ENCODE data around the gene FMNL2. TPM values are rescaled to one million over a fixed set of nuclear protein-coding genes. Genes with fewer than 3 reads are reported as not detected.

Gene FMNL2
- polyA plus RNA-seq, 3 donors from 2014 or later = 0.08 TPM; not detected in 2

- DNase-seq = no peak
- Mint-ChIP-seq H3K36me3 (no peaks in the 10 kb centered on the region), H3K4me1 (peaks cover 4 to 10% of the 10 kb centered on the region in 2 donors), H3K4me3 (no peak overlapping the region), H3K9me3 (no peaks in the 10 kb centered on the region), H3K27me3 (ENCODE audit: low read depth in 3 of 3) (peaks cover 0 to 4% (median 0%) of the 10 kb centered on the region in 3 donors), H3K27ac (no peak overlapping the region)
These were observed 294.2 kb downstream of the FMNL2 start for GRCh38 chr2:152629202-152629601.

GRCh38 chr2:152630466-152630865 is 295.5 kb downstream of the FMNL2 start:
- Mint-ChIP-seq H3K36me3 (no peaks in the 10 kb centered on the region), H3K4me1 (peaks cover 4 to 12% of the 10 kb centered on the region in 2 donors), H3K9me3 (no peaks in the 10 kb centered on the region), H3K27me3 (ENCODE audit: low read depth in 3 of 3) (peaks cover 0 to 4% (median 2%) of the 10 kb centered on the region in 3 donors), H3K27ac (no peak overlapping the region), H3K4me3 (no peak overlapping the region)
- DNase-seq = no peak

- Mint-ChIP-seq H3K4me1 (peaks cover 4 to 16% of the 10 kb centered on the region in 2 donors), H3K27ac (no peak overlapping the region), H3K27me3 (ENCODE audit: low read depth in 3 of 3) (peaks cover 0 to 5% (median 4%) of the 10 kb centered on the region in 3 donors), H3K4me3 (no peak overlapping the region), H3K9me3 (no peaks in the 10 kb centered on the region), H3K36me3 (no peaks in the 10 kb centered on the region)
- no peak for DNase-seq
These were observed 297.8 kb downstream of the FMNL2 start for GRCh38 chr2:152632736-152633135.

- Mint-ChIP-seq H3K27ac (no peak overlapping the region), H3K4me3 (no peak overlapping the region)
These were observed 300.8 kb downstream of the FMNL2 start for GRCh38 chr2:152635635-152636298.

GRCh38 chr2:152637251-152637650 is 302.3 kb downstream of the FMNL2 start:
- Mint-ChIP-seq H3K4me1 (peaks cover 0 to 6% of the 10 kb centered on the region in 2 donors), H3K27ac (no peak overlapping the region), H3K9me3 (no peaks in the 10 kb centered on the region), H3K36me3 (no peaks in the 10 kb centered on the region), H3K4me3 (no peak overlapping the region), H3K27me3 (ENCODE audit: low read depth in 3 of 3) (peaks cover 0 to 5% (median 3%) of the 10 kb centered on the region in 3 donors)
- no peak for DNase-seq

More at GRCh38 chr2:152635635-152636298, 300.8 kb downstream of the FMNL2 start:
- peak; percentile 59 to 68 (median 63) for DNase-seq
- H3K36me3 Mint-ChIP-seq = no peaks in the 10 kb centered on the region
- peaks cover 0 to 6% of the 10 kb centered on the region in 2 donors for H3K4me1 Mint-ChIP-seq
- no peaks in the 10 kb centered on the region for H3K9me3 Mint-ChIP-seq
- peaks cover 0 to 5% (median 2%) of the 10 kb centered on the region in 3 donors for H3K27me3 Mint-ChIP-seq (ENCODE audit: low read depth in 3 of 3)

- Mint-ChIP-seq H3K36me3 (no peaks in the 10 kb centered on the region), H3K9me3 (no peaks in the 10 kb centered on the region), H3K4me1 (peaks cover 0 to 6% of the 10 kb centered on the region in 2 donors), H3K4me3 (no peak overlapping the region), H3K27me3 (ENCODE audit: low read depth in 3 of 3) (peaks cover 0 to 5% (median 3%) of the 10 kb centered on the region in 3 donors), H3K27ac (no peak overlapping the region)
- DNase-seq = no peak
These were observed 303.1 kb downstream of the FMNL2 start for GRCh38 chr2:152638056-152638455.

- H3K27me3 Mint-ChIP-seq (ENCODE audit: low read depth in 3 of 3) = peaks cover 0 to 5% (median 2%) of the 10 kb centered on the region in 3 donors
- H3K9me3 Mint-ChIP-seq = no peaks in the 10 kb centered on the region
- no peak overlapping the region for H3K4me3 Mint-ChIP-seq
- H3K36me3 Mint-ChIP-seq = no peaks in the 10 kb centered on the region
- peaks cover 0 to 6% of the 10 kb centered on the region in 2 donors for H3K4me1 Mint-ChIP-seq
- H3K27ac Mint-ChIP-seq = no peak overlapping the region
- DNase-seq = no peak
These were observed 303.6 kb downstream of the FMNL2 start for GRCh38 chr2:152638590-152638989.

- no peak for DNase-seq
- Mint-ChIP-seq H3K4me1 (no peaks in the 10 kb centered on the region), H3K27ac (peak overlapping the region in 1 of 6 donors; percentile 31), H3K36me3 (no peaks in the 10 kb centered on the region), H3K9me3 (no peaks in the 10 kb centered on the region), H3K4me3 (no peak overlapping the region), H3K27me3 (ENCODE audit: low read depth in 3 of 3) (peaks cover 0 to 3% (median 0%) of the 10 kb centered on the region in 3 donors)
These were observed 309.4 kb downstream of the FMNL2 start for GRCh38 chr2:152644189-152644873.

GRCh38 chr2:152646264-152646663 is 311.3 kb downstream of the FMNL2 start:
- no peak overlapping the region for H3K4me3 Mint-ChIP-seq
- H3K9me3 Mint-ChIP-seq = no peaks in the 10 kb centered on the region
- H3K36me3 Mint-ChIP-seq = no peaks in the 10 kb centered on the region
- H3K27me3 Mint-ChIP-seq (ENCODE audit: low read depth in 3 of 3) = peaks cover 0 to 3% (median 0%) of the 10 kb centered on the region in 3 donors
- no peak for DNase-seq
- H3K27ac Mint-ChIP-seq = no peak overlapping the region
- no peaks in the 10 kb centered on the region for H3K4me1 Mint-ChIP-seq

- H3K27ac Mint-ChIP-seq = no peak overlapping the region
- no peaks in the 10 kb centered on the region for H3K36me3 Mint-ChIP-seq
- H3K4me1 Mint-ChIP-seq = no peaks in the 10 kb centered on the region
- H3K4me3 Mint-ChIP-seq = no peak overlapping the region
- H3K27me3 Mint-ChIP-seq (ENCODE audit: low read depth in 3 of 3) = peaks cover 0 to 2% (median 0%) of the 10 kb centered on the region in 3 donors
- H3K9me3 Mint-ChIP-seq = no peaks in the 10 kb centered on the region
- no peak for DNase-seq
These were observed 311.8 kb downstream of the FMNL2 start for GRCh38 chr2:152646775-152647174.

- no peaks in the 10 kb centered on the region for H3K36me3 Mint-ChIP-seq
- H3K27me3 Mint-ChIP-seq (ENCODE audit: low read depth in 3 of 3) = peaks cover 0 to 2% (median 0%) of the 10 kb centered on the region in 3 donors
- no peak overlapping the region for H3K4me3 Mint-ChIP-seq
- no peaks in the 10 kb centered on the region for H3K9me3 Mint-ChIP-seq
- no peak for DNase-seq
- peak overlapping the region in 4 of 6 donors; percentile 8 to 75 (median 64) for H3K27ac Mint-ChIP-seq
- no peaks in the 10 kb centered on the region for H3K4me1 Mint-ChIP-seq
These were observed 312.6 kb downstream of the FMNL2 start for GRCh38 chr2:152647552-152647951.

- Mint-ChIP-seq H3K36me3 (no peaks in the 10 kb centered on the region), H3K27me3 (ENCODE audit: low read depth in 3 of 3) (peaks cover 0 to 2% (median 0%) of the 10 kb centered on the region in 3 donors), H3K4me1 (no peaks in the 10 kb centered on the region), H3K4me3 (no peak overlapping the region), H3K27ac (peak overlapping the region in 2 of 6 donors; percentile 28 to 54), H3K9me3 (no peaks in the 10 kb centered on the region)
- DNase-seq = no peak
These were observed 313.4 kb downstream of the FMNL2 start for GRCh38 chr2:152648336-152648735.

- H3K27ac Mint-ChIP-seq = no peak overlapping the region
- no peaks in the 10 kb centered on the region for H3K4me1 Mint-ChIP-seq
- no peaks in the 10 kb centered on the region for H3K27me3 Mint-ChIP-seq (ENCODE audit: low read depth in 3 of 3)
- DNase-seq = no peak
- no peak overlapping the region for H3K4me3 Mint-ChIP-seq
- H3K36me3 Mint-ChIP-seq = peaks cover 0 to 6% (median 0%) of the 10 kb centered on the region in 3 donors
- no peaks in the 10 kb centered on the region for H3K9me3 Mint-ChIP-seq
These were observed 315.0 kb downstream of the FMNL2 start for GRCh38 chr2:152649997-152650396.

GRCh38 chr2:152650768-152651371 is 315.9 kb downstream of the FMNL2 start:
- Mint-ChIP-seq H3K4me1 (no peaks in the 10 kb centered on the region), H3K4me3 (no peak overlapping the region), H3K9me3 (no peaks in the 10 kb centered on the region)

More at GRCh38 chr2:152650768-152651371, 315.9 kb downstream of the FMNL2 start:
- no peak for DNase-seq
- H3K27me3 Mint-ChIP-seq (ENCODE audit: low read depth in 3 of 3) = no peaks in the 10 kb centered on the region
- H3K27ac Mint-ChIP-seq = peak overlapping the region in 1 of 6 donors; percentile 56
- peaks cover 0 to 13% (median 4%) of the 10 kb centered on the region in 3 donors for H3K36me3 Mint-ChIP-seq
